ENCODE measurements around the gene FRMPD2. TPM values are rescaled to one million over a fixed set of nuclear protein-coding genes. Genes with fewer than 3 reads are reported as not detected.

FRMPD2 gene
- total RNA-seq, 1 experiment from 2014 or later: 0.44 TPM

GRCh38 chr10:48317321-48317990 is 43.0 kb upstream of the FRMPD2 start:
- no peak overlapping the region for H3K27ac ChIP-seq (ENCODE audit: insufficient read length, low read depth, low read length)
- Mint-ChIP-seq H3K27me3 (ENCODE audit: low read depth) (no peaks in the 10 kb centered on the region), H3K36me3 (ENCODE audit: insufficient read depth in 1 of 3, low read depth in 3 of 3) (no peaks in the 10 kb centered on the region), H3K4me1 (peaks cover 10 to 15% of the 10 kb centered on the region in 2 experiments), H3K4me3 (no peak overlapping the region), H3K9me3 (no peaks in the 10 kb centered on the region), H3K27ac (no peak overlapping the region)
- H4K5ac ChIP-seq (ENCODE audit: insufficient read length, low read depth, low read length): no peak overlapping the region
- DNase-seq: no peak
- H4K20me1 ChIP-seq (ENCODE audit: control insufficient read depth, insufficient read depth, insufficient read length): no peaks in the 10 kb centered on the region
- no peak overlapping the region for H3K14ac ChIP-seq (ENCODE audit: insufficient read depth, low read length)
- H3K4me2 ChIP-seq (ENCODE audit: insufficient read depth, insufficient read length, low read length): no peak overlapping the region
- H2AK5ac ChIP-seq (ENCODE audit: insufficient read length, low read length): no peak overlapping the region
- H3K56ac ChIP-seq (ENCODE audit: insufficient read length, low read depth, low read length): no peak overlapping the region
- peaks cover 3% of the 10 kb centered on the region; the same call in 1 of the 2 replicates for H3K4me1 ChIP-seq (ENCODE audit: insufficient read depth, low read length)
- no peaks in the 10 kb centered on the region for H3K27me3 ChIP-seq (ENCODE audit: insufficient read depth, low read length)
- H2BK120ac ChIP-seq (ENCODE audit: low read depth, low read length, poor library complexity, severe bottlenecking): no peak overlapping the region
- no peak overlapping the region for H4K91ac ChIP-seq (ENCODE audit: insufficient read length, low read depth, low read length)
- H2BK12ac ChIP-seq (ENCODE audit: insufficient read length, low read depth, low read length): no peak overlapping the region
- no peak overlapping the region for H2AFZ ChIP-seq (ENCODE audit: low read length)
- H2BK20ac ChIP-seq (ENCODE audit: low read depth, low read length, poor library complexity, severe bottlenecking): no peak overlapping the region
- H3T11ph ChIP-seq (ENCODE audit: low read length): no peak overlapping the region
- no peak overlapping the region for H4K8ac ChIP-seq (replicated peaks; ENCODE audit: insufficient read length, low read depth, low read length)
- H3K4ac ChIP-seq (ENCODE audit: low read depth, low read length): no peak overlapping the region
- WGBS (ENCODE audit: extremely low coverage, insufficient read length, low lambda C conversion rate): no CpG with 5 or more reads among the region's 8 CpGs
- H3K9ac ChIP-seq (ENCODE audit: extremely low read depth, insufficient read length, low read length): no peak overlapping the region
- TF ChIP-seq CTCF (conservative IDR thresholded peaks at IDR 0.05): no peak
- no peaks in the 10 kb centered on the region for H3K9me3 ChIP-seq (ENCODE audit: control insufficient read depth, low read depth, low read length)
- H3K18ac ChIP-seq (ENCODE audit: insufficient read length, low read depth, low read length): no peak overlapping the region
- peaks cover 13% of the 10 kb centered on the region; the same call in 1 of the 2 replicates for H3K79me2 ChIP-seq (ENCODE audit: insufficient read depth, low read length)
- no peak overlapping the region for H2BK15ac ChIP-seq (ENCODE audit: low read depth, low read length)
- H3K23ac ChIP-seq (ENCODE audit: insufficient read length, low read depth, low read length): no peak overlapping the region
- H3K79me1 ChIP-seq (ENCODE audit: insufficient read depth, low read depth, low read length, poor library complexity, severe bottlenecking): no peaks in the 10 kb centered on the region
- H2BK5ac ChIP-seq (ENCODE audit: insufficient read length, low read length): no peak overlapping the region
- H3K23me2 ChIP-seq (ENCODE audit: insufficient read length, low read depth, low read length, poor library complexity, severe bottlenecking): no peaks in the 10 kb centered on the region

Data from H9 (cell line).